CD14-positive monocyte (primary cell): ENCODE data around the gene NDP. TPM values are rescaled to one million over a fixed set of nuclear protein-coding genes. Genes with fewer than 3 reads are reported as not detected.

Experiments
- DNase-seq, 3 donors: peaks; one replicate each; pipeline ENCODE4 v3.0.0-alpha.2; 2011 to 2022
- H2AFZ ChIP-seq: 2 replicates; pipeline ENCODE4 v1.6.0; 2012; ENCODE audit warnings: mild to moderate bottlenecking, low read depth, low read length, inconsistent platforms; ENCODE audit not compliant: insufficient read depth, poor library complexity, severe bottlenecking
- H3K27ac ChIP-seq, 2 donors: 1 replicate in 1 of 2; 2 replicates in 1 of 2; pipeline ENCODE4 v1.5.1; 2012 to 2013; ENCODE audit warnings: low read length in 2 of 2, control low read depth in 1 of 2, inconsistent platforms in 1 of 2, low read depth in 1 of 2, mild to moderate bottlenecking in 1 of 2
- H3K27me3 ChIP-seq, 2 donors: one replicate each; pipeline versions ENCODE4 v1.6.0 to v1.6.1; 2011 to 2013; ENCODE audit warnings: low read length in 2 of 2; ENCODE audit not compliant: control insufficient read depth in 2 of 2, insufficient read depth in 2 of 2
- H3K36me3 ChIP-seq, 2 donors: replicated peaks in 1 of 2; 1 replicate in 1 of 2; 2 replicates in 1 of 2; pipeline versions ENCODE4 v1.5.1 to v1.6.1; 2012 to 2013; ENCODE audit warnings: low read length in 2 of 2, control low read depth in 1 of 2, inconsistent platforms in 1 of 2, mild to moderate bottlenecking in 1 of 2; ENCODE audit not compliant: insufficient read depth in 2 of 2, control insufficient read depth in 1 of 2
- H3K4me1 ChIP-seq, 2 donors: 1 replicate in 1 of 2; 2 replicates in 1 of 2; pipeline versions ENCODE4 v1.5.1 to v1.6.1; 2012 to 2013; ENCODE audit warnings: low read length in 2 of 2, control low read depth in 1 of 2, inconsistent platforms in 1 of 2, mild to moderate bottlenecking in 1 of 2, moderate library complexity in 1 of 2; ENCODE audit not compliant: insufficient read depth in 2 of 2, control insufficient read depth in 1 of 2
- H3K4me2 ChIP-seq: replicated peaks from 2 replicates; pipeline ENCODE3; 2012; ENCODE audit warnings: low read length, moderate library complexity, mild to moderate bottlenecking; ENCODE audit not compliant: poor library complexity, severe bottlenecking; ENCODE audit errors: extremely low read depth
- H3K4me3 ChIP-seq, 3 experiments: fragments of 200-600 bp in 1 of 3; sonication (generic) in 1 of 3; replicated peaks in 1 of 3; 1 replicate in 2 of 3; 2 replicates in 1 of 3; pipeline ENCODE4 v1.5.1; 2011 to 2013; ENCODE audit warnings: low read length in 3 of 3, mild to moderate bottlenecking in 3 of 3, control low read depth in 2 of 3, low read depth in 2 of 3, inconsistent platforms in 1 of 3, moderate library complexity in 1 of 3
- H3K79me2 ChIP-seq: 2 replicates; pipeline ENCODE4 v1.6.0; 2012; ENCODE audit warnings: mild to moderate bottlenecking, control low read depth, inconsistent platforms, low read length, moderate library complexity; ENCODE audit not compliant: insufficient read depth
- H3K9ac ChIP-seq: 2 replicates; pipeline ENCODE4 v1.6.0; 2017; ENCODE audit warnings: low read length, mild to moderate bottlenecking; ENCODE audit not compliant: insufficient read depth, poor library complexity, severe bottlenecking
- H3K9me3 ChIP-seq, 2 donors: replicated peaks in 1 of 2; 1 replicate in 1 of 2; 2 replicates in 1 of 2; pipeline versions ENCODE4 v1.5.1 to v1.6.1; 2012 to 2013; ENCODE audit warnings: low read length in 2 of 2, control low read depth in 1 of 2; ENCODE audit not compliant: control insufficient read depth in 1 of 2, insufficient read depth in 1 of 2
- H4K20me1 ChIP-seq: 2 replicates; pipeline ENCODE4 v1.6.0; 2012; ENCODE audit warnings: mild to moderate bottlenecking, low read length, control low read depth, moderate library complexity; ENCODE audit not compliant: insufficient read depth
- H3K27ac Mint-ChIP-seq, 7 donors: one replicate each; pipeline ENCODE4 v1.8.0; 2020; ENCODE audit warnings: mild to moderate bottlenecking in 7 of 7, mixed read lengths in 7 of 7, moderate library complexity in 6 of 7, inconsistent platforms in 2 of 7
- H3K27me3 Mint-ChIP-seq, 3 donors: one replicate each; pipeline ENCODE4 v1.8.0; 2021 to 2022; ENCODE audit warnings: low read depth in 3 of 3, mild to moderate bottlenecking in 3 of 3, mixed read lengths in 3 of 3, moderate library complexity in 3 of 3, inconsistent platforms in 1 of 3
- H3K36me3 Mint-ChIP-seq, 2 donors: one replicate each; pipeline ENCODE4 v1.8.0; 2020; ENCODE audit warnings: mixed read lengths in 2 of 2, inconsistent platforms in 1 of 2, mild to moderate bottlenecking in 1 of 2
- H3K4me1 Mint-ChIP-seq: one replicate; pipeline ENCODE4 v1.8.0; 2020; ENCODE audit warnings: mild to moderate bottlenecking, mixed read lengths
- H3K4me3 Mint-ChIP-seq, 2 donors: one replicate each; pipeline ENCODE4 v1.8.0; 2020; ENCODE audit warnings: mild to moderate bottlenecking in 2 of 2, mixed read lengths in 2 of 2, moderate library complexity in 1 of 2
- H3K9me3 Mint-ChIP-seq, 7 donors: one replicate each; pipeline ENCODE4 v1.8.0; 2020 to 2022; ENCODE audit warnings: mixed read lengths in 7 of 7, mild to moderate bottlenecking in 6 of 7, moderate library complexity in 6 of 7, inconsistent platforms in 2 of 7
- WGBS: methylation state at CpG from one replicate; pipeline ENCODE4 v1.1.5; 2013; ENCODE audit warnings: missing lambda C conversion rate; ENCODE audit not compliant: insufficient coverage; 5-methylcytosine and 5-hydroxymethylcytosine counted together
- intact Hi-C, 2 donors: fragments of 100-400 bp; cut with micrococcal nuclease; formaldehyde crosslinking; loops; one replicate each; pipeline versions ENCODE4 v1.15.0 to v1.15.1; 2023
- polyA plus RNA-seq, 3 donors: library from polyadenylated mRNA; depleted of rRNA in 1 of 3; unstranded in 2 of 3; stranded (reverse) in 1 of 3; fragments of 300-500 nt in 2 of 3; fragments of >200 nt in 1 of 3; fragmentation: Illumina TruSeq in 2 of 3; gene quantifications; 1 replicate in 2 of 3; 2 replicates in 1 of 3; pipeline ENCODE4 v1.2.3, GENCODE V29; 2012 to 2021
- TF ChIP-seq, protein P1 (sequence below): fragments of 200-600 bp; IDR thresholded peaks from one replicate; pipeline ENCODE4 v1.8.0; 2022; ENCODE audit warnings: antibody characterized with exemption, mild to moderate bottlenecking

NDP gene
- polyA plus RNA-seq, 3 donors, result not detected

DNA sequence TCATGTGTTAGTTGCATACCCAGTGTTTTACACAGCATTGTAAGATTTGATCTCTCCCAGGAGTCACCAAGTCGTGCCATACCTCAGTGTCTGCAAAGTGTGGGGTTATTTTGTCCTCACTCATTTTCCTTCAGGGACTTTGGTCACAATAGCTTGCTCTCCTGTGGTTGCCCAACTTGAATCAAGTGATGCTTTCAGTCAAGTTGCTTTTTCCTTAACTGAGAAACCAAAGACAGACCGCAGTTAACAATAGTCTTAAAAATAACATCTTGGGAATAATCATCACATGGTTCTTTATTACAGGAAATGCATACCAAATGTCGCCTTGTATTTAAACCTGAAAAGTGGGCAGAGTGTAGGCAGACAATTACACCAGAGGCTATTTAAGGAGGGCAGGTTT, 44.5 kb upstream of the NDP start:
- Mint-ChIP-seq H3K4me1 (peaks cover 14% of the 10 kb centered on the region), H3K27me3 (peaks cover 0 to 6% (median 0%) of the 10 kb centered on the region in 3 donors), H3K4me3 (no peak overlapping the region), H3K9me3 (peaks cover 0 to 4% (median 0%) of the 10 kb centered on the region in 7 donors), H3K27ac (no peak overlapping the region), H3K36me3 (no peaks in the 10 kb centered on the region)
- TF ChIP-seq, protein P1, sequence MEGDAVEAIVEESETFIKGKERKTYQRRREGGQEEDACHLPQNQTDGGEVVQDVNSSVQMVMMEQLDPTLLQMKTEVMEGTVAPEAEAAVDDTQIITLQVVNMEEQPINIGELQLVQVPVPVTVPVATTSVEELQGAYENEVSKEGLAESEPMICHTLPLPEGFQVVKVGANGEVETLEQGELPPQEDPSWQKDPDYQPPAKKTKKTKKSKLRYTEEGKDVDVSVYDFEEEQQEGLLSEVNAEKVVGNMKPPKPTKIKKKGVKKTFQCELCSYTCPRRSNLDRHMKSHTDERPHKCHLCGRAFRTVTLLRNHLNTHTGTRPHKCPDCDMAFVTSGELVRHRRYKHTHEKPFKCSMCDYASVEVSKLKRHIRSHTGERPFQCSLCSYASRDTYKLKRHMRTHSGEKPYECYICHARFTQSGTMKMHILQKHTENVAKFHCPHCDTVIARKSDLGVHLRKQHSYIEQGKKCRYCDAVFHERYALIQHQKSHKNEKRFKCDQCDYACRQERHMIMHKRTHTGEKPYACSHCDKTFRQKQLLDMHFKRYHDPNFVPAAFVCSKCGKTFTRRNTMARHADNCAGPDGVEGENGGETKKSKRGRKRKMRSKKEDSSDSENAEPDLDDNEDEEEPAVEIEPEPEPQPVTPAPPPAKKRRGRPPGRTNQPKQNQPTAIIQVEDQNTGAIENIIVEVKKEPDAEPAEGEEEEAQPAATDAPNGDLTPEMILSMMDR, result no peak
- no peaks in the 10 kb centered on the region for H3K9me3 ChIP-seq
- intact Hi-C loops, result loop anchor here in 1 of 2 donors (10.0 kb wide), 1 partner anchor 53 kb away; no protein-coding TSS in a partner anchor
- DNase-seq, result no peak
- H2AFZ ChIP-seq, result no peak overlapping the region
- no peak overlapping the region for H3K9ac ChIP-seq
- no peak overlapping the region for H3K4me3 ChIP-seq
- WGBS, result no CpG with 5 or more reads among the region's 3 CpGs
- H4K20me1 ChIP-seq, result no peaks in the 10 kb centered on the region
- H3K4me1 ChIP-seq, result peaks cover 13 to 18% of the 10 kb centered on the region in 2 donors
- no peaks in the 10 kb centered on the region for H3K36me3 ChIP-seq
- no peak overlapping the region for H3K4me2 ChIP-seq
- no peaks in the 10 kb centered on the region for H3K27me3 ChIP-seq
- H3K27ac ChIP-seq, result no peak overlapping the region
- H3K79me2 ChIP-seq, result no peaks in the 10 kb centered on the region

DNA sequence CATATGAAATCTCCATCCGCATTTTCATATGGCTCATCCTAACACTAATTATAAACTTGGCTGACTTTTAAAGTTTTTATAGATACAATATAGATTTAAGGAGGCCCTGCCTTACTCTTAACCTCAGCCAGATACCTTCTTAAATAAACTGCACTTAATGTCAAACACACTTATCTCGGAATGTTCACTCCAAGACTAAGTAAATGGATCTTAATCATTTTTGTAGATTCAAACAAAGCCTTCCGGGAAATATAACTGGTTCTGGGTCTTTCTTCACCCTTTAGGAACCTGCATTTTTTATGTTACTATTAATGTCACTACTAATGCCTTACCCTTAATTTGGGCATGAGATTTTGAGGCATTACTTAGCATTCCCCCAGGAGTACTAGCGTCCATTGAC, 43.7 kb upstream of the NDP start:
- Histone ChIP-seq H3K27ac (no peak overlapping the region), H3K36me3 (no peaks in the 10 kb centered on the region), H3K4me3 (no peak overlapping the region), H3K79me2 (no peaks in the 10 kb centered on the region), H3K4me2 (no peak overlapping the region), H4K20me1 (no peaks in the 10 kb centered on the region), H3K27me3 (no peaks in the 10 kb centered on the region), H3K4me1 (peaks cover 19 to 26% of the 10 kb centered on the region in 2 donors), H2AFZ (no peak overlapping the region), H3K9ac (no peak overlapping the region), H3K9me3 (no peaks in the 10 kb centered on the region)
- TF ChIP-seq, protein P1, result no peak
- Mint-ChIP-seq H3K36me3 (no peaks in the 10 kb centered on the region), H3K4me3 (no peak overlapping the region), H3K27me3 (peaks cover 0 to 6% (median 0%) of the 10 kb centered on the region in 3 donors), H3K27ac (no peak overlapping the region), H3K9me3 (peaks cover 0 to 7% (median 0%) of the 10 kb centered on the region in 7 donors), H3K4me1 (peaks cover 20% of the 10 kb centered on the region)
- intact Hi-C loops, result loop anchor here in 1 of 2 donors (10.0 kb wide), 1 partner anchor 52 kb away; no protein-coding TSS in a partner anchor
- no peak for DNase-seq
- no CpG with 5 or more reads among the region's 4 CpGs for WGBS
